Endothelial cell of umbilical vein (primary cell): ENCODE data around the gene AFAP1L2.

Source experiments
- CTCF ChIP-seq, 2 donors: IDR thresholded peaks; 1 replicate in 1 of 2; 2 replicates in 1 of 2; pipeline ENCODE4 v1.5.1; 2011; ENCODE audit warnings: low read length in 2 of 2, mild to moderate bottlenecking in 2 of 2, moderate library complexity in 2 of 2, control low read depth in 1 of 2, inconsistent platforms in 1 of 2, low read depth in 1 of 2; ENCODE audit not compliant: insufficient read depth in 1 of 2; ENCODE audit errors: extremely low read depth in 1 of 2
- POLR2A ChIP-seq: IDR thresholded peaks from 2 replicates; pipeline ENCODE4 v1.6.1; 2012; ENCODE audit warnings: low read depth, mild to moderate bottlenecking, control low read depth, low read length
- POLR2AphosphoS5 ChIP-seq: IDR thresholded peaks from 2 replicates; pipeline ENCODE4 v1.6.1; 2012; ENCODE audit warnings: low read depth, mild to moderate bottlenecking, control low read depth, low read length, moderate library complexity; ENCODE audit not compliant: insufficient read depth

- TF ChIP-seq CTCF (IDR thresholded peaks at IDR 0.05; ENCODE audit: extremely low read depth in 1 of 2, insufficient read depth in 1 of 2, low read depth in 1 of 2, low read length in 2 of 2) (no peak), POLR2A (no peak), POLR2AphosphoS5 (no peak)
Measured at GRCh38 chr10:114272696-114273095, 131.6 kb downstream of the AFAP1L2 start.
